ENCODE results near the gene MCTP2. TPM values are rescaled to one million over a fixed set of nuclear protein-coding genes. Genes with fewer than 3 reads are reported as not detected.
A peak's percentile ranks its signal among the peaks of the same experiment; 100 is the strongest.

Gene MCTP2
- total and polyA plus RNA-seq, 2 donors (not counting 1 experiment from before 2014, with no cell fraction given) = 38.3 to 64.8 TPM

GRCh38 chr15:94252223-94252766, 20.9 kb downstream of the MCTP2 start:
- TF ChIP-seq CTCF (IDR thresholded peaks at IDR 0.05) (no peak), EZH2 (IDR thresholded peaks at IDR 0.05; ENCODE audit: borderline replicate concordance, insufficient read depth, low read depth, low read length, poor library complexity, severe bottlenecking) (no peak)
- peaks cover 43 to 53% of the 10 kb centered on the region in 2 donors for H3K4me1 ChIP-seq (ENCODE audit: control insufficient read depth in 2 of 2, insufficient read depth in 2 of 2, low read length in 2 of 2)
- no peak overlapping the region for H3K9ac ChIP-seq (ENCODE audit: low read length)
- Mint-ChIP-seq H3K4me1 (peaks cover 77% of the 10 kb centered on the region), H3K27me3 (no peaks in the 10 kb centered on the region), H3K27ac (peak overlapping the region; percentile 32), H3K9me3 (ENCODE audit: insufficient read depth) (no peaks in the 10 kb centered on the region), H3K4me3 (no peak overlapping the region)
- no peak overlapping the region for H3K4me3 ChIP-seq (ENCODE audit: control extremely low read depth in 1 of 5, extremely low read depth in 1 of 5, insufficient read depth in 1 of 5, low read depth in 2 of 5, low read length in 4 of 5)
- no peak overlapping the region for H3K4me2 ChIP-seq (replicated peaks; ENCODE audit: low read depth, low read length, poor library complexity, severe bottlenecking)
- peaks cover 92% of the 10 kb centered on the region for H3K79me2 ChIP-seq (ENCODE audit: control insufficient read depth, insufficient read depth, low read length)
- no peaks in the 10 kb centered on the region for H4K20me1 ChIP-seq (ENCODE audit: control insufficient read depth, insufficient read depth, low read length, poor library complexity, severe bottlenecking)
- H3K27ac ChIP-seq (ENCODE audit: low read length in 2 of 2) = peak overlapping the region in 1 of 2 donors; percentile 35
- intact Hi-C loops (cut with micrococcal nuclease) = no loop called here
- POLR2A ChIA-PET = no interaction called here
- CTCF ChIA-PET = interaction anchor here (2.8 to 3.4 kb wide), 3 partner anchors 21 to 71 kb away, joined by 17 to 21 read pairs (median 20); partner anchors contain the start of gene MCTP2
- ATAC-seq (ENCODE audit: low read depth) (no peak), DNase-seq (no peak)
- WGBS (ENCODE audit: insufficient coverage) = no CpG with 5 or more reads among the region's 1 CpG
- peaks cover 0 to 7% of the 10 kb centered on the region in 2 experiments for H3K36me3 ChIP-seq (replicated peaks in 1 of 2; ENCODE audit: control extremely low read depth in 1 of 2, control insufficient read depth in 1 of 2, extremely low read depth in 1 of 2, insufficient read depth in 2 of 2, low read length in 1 of 2)
- no peaks in the 10 kb centered on the region for H3K9me3 ChIP-seq (ENCODE audit: control extremely low read depth in 1 of 3, control insufficient read depth in 2 of 3, insufficient read depth in 1 of 3, low read length in 2 of 3)
- no peak overlapping the region for H2AFZ ChIP-seq (ENCODE audit: insufficient read depth, low read depth, low read length, poor library complexity, severe bottlenecking)
- no peaks in the 10 kb centered on the region for H3K27me3 ChIP-seq (replicated peaks in 1 of 4; ENCODE audit: control extremely low read depth in 1 of 4, control insufficient read depth in 3 of 4, insufficient read depth in 4 of 4, low read length in 3 of 4)

GRCh38 chr15:94252906-94253491, 21.6 kb downstream of the MCTP2 start:
- Mint-ChIP-seq H3K9me3 (ENCODE audit: insufficient read depth) (no peaks in the 10 kb centered on the region), H3K4me3 (peak overlapping the region; percentile 30), H3K27me3 (no peaks in the 10 kb centered on the region), H3K27ac (peak overlapping the region; percentile 77), H3K4me1 (peaks cover 76% of the 10 kb centered on the region)
- CTCF ChIA-PET = interaction anchor here (0.8 to 3.4 kb wide), 7 partner anchors 13 to 89 kb away, joined by 3 to 21 read pairs (median 4); partner anchors contain the start of gene MCTP2
- H3K4me2 ChIP-seq (replicated peaks; ENCODE audit: low read depth, low read length, poor library complexity, severe bottlenecking) = peak overlapping the region; percentile 54
- peaks cover 48 to 60% of the 10 kb centered on the region in 2 donors for H3K4me1 ChIP-seq (ENCODE audit: control insufficient read depth in 2 of 2, insufficient read depth in 2 of 2, low read length in 2 of 2)
- no peak overlapping the region for H3K9ac ChIP-seq (ENCODE audit: low read length)
- peak overlapping the region; percentile 60 to 63 for H3K27ac ChIP-seq (ENCODE audit: low read length in 2 of 2)
- H3K9me3 ChIP-seq (ENCODE audit: control extremely low read depth in 1 of 3, control insufficient read depth in 2 of 3, insufficient read depth in 1 of 3, low read length in 2 of 3) = no peaks in the 10 kb centered on the region
- ATAC-seq (ENCODE audit: low read depth) = no peak
- intact Hi-C loops (cut with micrococcal nuclease) = loop anchor here (1.0 kb wide), 1 partner anchor 44 kb away; no protein-coding TSS in a partner anchor
- H3K36me3 ChIP-seq (replicated peaks in 1 of 2; ENCODE audit: control extremely low read depth in 1 of 2, control insufficient read depth in 1 of 2, extremely low read depth in 1 of 2, insufficient read depth in 2 of 2, low read length in 1 of 2) = peaks cover 0 to 4% of the 10 kb centered on the region in 2 experiments
- DNase-seq = no peak
- POLR2A ChIA-PET = interaction anchor here (0.9 to 1.2 kb wide), 3 partner anchors 13 to 23 kb away, joined by 3 to 4 read pairs (median 3); partner anchors contain the start of gene MCTP2
- 33% methylated on average over 1 of the region's 2 CpGs for WGBS (ENCODE audit: insufficient coverage)
- TF ChIP-seq EZH2 (IDR thresholded peaks at IDR 0.05; ENCODE audit: borderline replicate concordance, insufficient read depth, low read depth, low read length, poor library complexity, severe bottlenecking) (no peak), CTCF (IDR thresholded peaks at IDR 0.05) (no peak)
- H3K4me3 ChIP-seq (ENCODE audit: control extremely low read depth in 1 of 5, extremely low read depth in 1 of 5, insufficient read depth in 1 of 5, low read depth in 2 of 5, low read length in 4 of 5) = no peak overlapping the region
- H4K20me1 ChIP-seq (ENCODE audit: control insufficient read depth, insufficient read depth, low read length, poor library complexity, severe bottlenecking) = no peaks in the 10 kb centered on the region
- no peak overlapping the region for H2AFZ ChIP-seq (ENCODE audit: insufficient read depth, low read depth, low read length, poor library complexity, severe bottlenecking)
- H3K27me3 ChIP-seq (replicated peaks in 1 of 4; ENCODE audit: control extremely low read depth in 1 of 4, control insufficient read depth in 3 of 4, insufficient read depth in 4 of 4, low read length in 3 of 4) = no peaks in the 10 kb centered on the region
- H3K79me2 ChIP-seq (ENCODE audit: control insufficient read depth, insufficient read depth, low read length) = peaks cover 86% of the 10 kb centered on the region
